ENCODE measurements around the gene CCDC92B. TPM values are rescaled to one million over a fixed set of nuclear protein-coding genes. Genes with fewer than 3 reads are reported as not detected.

The CCDC92B gene
- total and polyA plus RNA-seq, 2 of the 13 experiments (the other 11 are each of a cell fraction or from before 2014, with no cell fraction given), result not detected

- TF ChIP-seq SKI (IDR thresholded peaks at IDR 0.05; ENCODE audit: partially characterized antibody) (peak; percentile 78), ZNF205 (CRISPR knock-in tag; IDR thresholded peaks at IDR 0.05) (no peak), HMGXB4 (CRISPR knock-in tag; IDR thresholded peaks at IDR 0.05; ENCODE audit: borderline replicate concordance in 1 of 2, low read depth in 1 of 2) (peak; percentile 75 to 78), TIGD3 (CRISPR knock-in tag; IDR thresholded peaks at IDR 0.05; ENCODE audit: borderline replicate concordance) (no peak), PTBP1 (IDR thresholded peaks at IDR 0.05; ENCODE audit: low read depth, low read length, poor library complexity, severe bottlenecking) (no peak), HMG20A (CRISPR knock-in tag; IDR thresholded peaks at IDR 0.05; ENCODE audit: borderline replicate concordance) (no peak), NFKBIZ (CRISPR knock-in tag; IDR thresholded peaks at IDR 0.05) (0 out of 2 replicates have a peak, but pooled peaks have one; percentile 20), ZNF782 (CRISPR knock-in tag; IDR thresholded peaks at IDR 0.05; ENCODE audit: borderline replicate concordance) (peak; percentile 87; the same call in 1 of the 2 replicates), NR2F6 (IDR thresholded peaks at IDR 0.05) (peak; percentile 45; the same call in 1 of the 2 replicates), NR2F6 (CRISPR knock-in tag; IDR thresholded peaks at IDR 0.05) (peak; percentile 96), MED1 (CRISPR knock-in tag; IDR thresholded peaks at IDR 0.05) (peak; percentile 60; the same call in 1 of the 2 replicates), DPF2 (CRISPR knock-in tag; IDR thresholded peaks at IDR 0.05; ENCODE audit: borderline replicate concordance, low read depth) (no peak), ZFP62 (CRISPR knock-in tag; IDR thresholded peaks at IDR 0.05) (no peak), ZNF776 (CRISPR knock-in tag; IDR thresholded peaks at IDR 0.05) (no peak; the same call in 1 of the 2 replicates), CEBPB (IDR thresholded peaks at IDR 0.05; ENCODE audit: borderline replicate concordance, low read depth, low read length) (no peak), ZNF704 (CRISPR knock-in tag; IDR thresholded peaks at IDR 0.05; ENCODE audit: borderline replicate concordance) (no peak), MTERF4 (CRISPR knock-in tag; IDR thresholded peaks at IDR 0.05) (peak; percentile 44; the same call in 1 of the 2 replicates), POLR2AphosphoS5 (IDR thresholded peaks at IDR 0.05; ENCODE audit: low read depth, low read length) (peak; percentile 71), MEIS2 (CRISPR knock-in tag; IDR thresholded peaks at IDR 0.05) (peak; percentile 70; the same call in 1 of the 2 replicates), BRF2 (CRISPR knock-in tag; IDR thresholded peaks at IDR 0.05) (no peak), ATF1 (CRISPR knock-in tag; IDR thresholded peaks at IDR 0.05) (no peak), THAP7 (CRISPR knock-in tag; IDR thresholded peaks at IDR 0.05) (peak; percentile 59; the same call in 1 of the 2 replicates), ZFAT (CRISPR knock-in tag; conservative IDR thresholded peaks at IDR 0.05) (no peak)
Measured at GRCh38 chr17:2711608-2712299, 37.7 kb downstream of the CCDC92B start, which contains the start of gene CLUH (continued).
